AG09319 (cell line): ENCODE measurements around the gene TARBP1.

Source experiments
- DNase-seq: peaks from one replicate; pipeline ENCODE4 v3.0.0-alpha.2; 2010; ENCODE audit warnings: low read depth; ENCODE audit errors: extremely low read depth
- TF ChIP-seq, protein P1 (sequence below): IDR thresholded peaks from 2 replicates; pipeline ENCODE4 v1.5.1; 2011; ENCODE audit warnings: low read depth, mild to moderate bottlenecking, inconsistent platforms, low read length, moderate library complexity

Gene TARBP1

DNA sequence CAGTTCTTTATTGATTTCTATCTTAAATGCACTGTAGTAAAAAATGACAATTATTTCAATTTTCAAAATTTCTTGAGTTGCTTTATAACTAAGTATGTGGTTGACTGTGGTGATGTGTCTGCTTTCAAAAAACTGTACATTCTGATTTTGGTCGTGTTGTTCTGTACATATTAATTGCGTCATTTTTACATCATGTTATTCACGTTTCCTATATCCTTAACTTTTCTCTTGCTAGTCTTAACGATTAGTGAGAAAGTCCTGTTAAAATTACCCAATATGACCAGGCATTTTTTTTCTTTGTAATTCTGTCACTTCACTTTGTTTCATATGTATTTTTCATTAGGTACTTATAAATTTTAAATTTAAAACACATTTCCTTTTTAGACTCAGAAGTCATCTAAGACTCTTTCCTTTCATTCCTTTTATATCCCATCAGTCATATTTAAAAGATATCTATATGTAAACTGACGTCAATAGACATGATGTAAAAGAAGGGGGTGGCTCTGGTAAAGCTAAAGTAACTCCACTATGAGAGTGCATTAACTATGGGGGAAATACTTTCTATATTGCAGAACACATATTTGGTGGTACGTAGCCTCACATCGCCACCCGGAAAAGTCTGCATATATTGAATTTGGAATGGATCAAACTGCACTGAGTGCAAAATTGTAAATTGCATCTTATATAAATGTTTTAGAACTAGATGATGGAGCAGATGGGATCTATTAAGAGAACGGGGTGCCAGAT lies 106.8 kb downstream of the TARBP1 start:
- TF ChIP-seq, protein P1, sequence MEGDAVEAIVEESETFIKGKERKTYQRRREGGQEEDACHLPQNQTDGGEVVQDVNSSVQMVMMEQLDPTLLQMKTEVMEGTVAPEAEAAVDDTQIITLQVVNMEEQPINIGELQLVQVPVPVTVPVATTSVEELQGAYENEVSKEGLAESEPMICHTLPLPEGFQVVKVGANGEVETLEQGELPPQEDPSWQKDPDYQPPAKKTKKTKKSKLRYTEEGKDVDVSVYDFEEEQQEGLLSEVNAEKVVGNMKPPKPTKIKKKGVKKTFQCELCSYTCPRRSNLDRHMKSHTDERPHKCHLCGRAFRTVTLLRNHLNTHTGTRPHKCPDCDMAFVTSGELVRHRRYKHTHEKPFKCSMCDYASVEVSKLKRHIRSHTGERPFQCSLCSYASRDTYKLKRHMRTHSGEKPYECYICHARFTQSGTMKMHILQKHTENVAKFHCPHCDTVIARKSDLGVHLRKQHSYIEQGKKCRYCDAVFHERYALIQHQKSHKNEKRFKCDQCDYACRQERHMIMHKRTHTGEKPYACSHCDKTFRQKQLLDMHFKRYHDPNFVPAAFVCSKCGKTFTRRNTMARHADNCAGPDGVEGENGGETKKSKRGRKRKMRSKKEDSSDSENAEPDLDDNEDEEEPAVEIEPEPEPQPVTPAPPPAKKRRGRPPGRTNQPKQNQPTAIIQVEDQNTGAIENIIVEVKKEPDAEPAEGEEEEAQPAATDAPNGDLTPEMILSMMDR = no peak
- DNase-seq = no peak

DNA sequence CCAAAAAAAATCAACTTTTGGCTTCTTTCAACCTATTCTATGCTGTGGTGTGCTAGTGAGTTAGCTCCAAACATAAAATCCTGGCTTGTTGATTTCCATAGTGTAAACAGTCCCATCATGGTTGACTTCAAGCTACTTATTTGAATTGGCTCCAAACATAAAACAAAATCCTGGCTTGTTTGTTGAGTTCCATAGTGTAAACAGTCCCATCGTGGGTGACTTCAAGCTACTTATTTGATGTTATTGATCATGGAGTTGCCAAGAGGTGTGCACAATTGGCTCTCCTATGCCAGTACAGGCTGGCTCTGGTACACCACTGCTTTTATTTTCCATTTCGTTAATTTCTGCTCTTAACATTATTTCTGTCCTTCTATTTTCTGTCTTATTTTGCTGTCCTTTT lies 107.6 kb downstream of the TARBP1 start:
- TF ChIP-seq, protein P1 = no peak
- DNase-seq = no peak

DNA sequence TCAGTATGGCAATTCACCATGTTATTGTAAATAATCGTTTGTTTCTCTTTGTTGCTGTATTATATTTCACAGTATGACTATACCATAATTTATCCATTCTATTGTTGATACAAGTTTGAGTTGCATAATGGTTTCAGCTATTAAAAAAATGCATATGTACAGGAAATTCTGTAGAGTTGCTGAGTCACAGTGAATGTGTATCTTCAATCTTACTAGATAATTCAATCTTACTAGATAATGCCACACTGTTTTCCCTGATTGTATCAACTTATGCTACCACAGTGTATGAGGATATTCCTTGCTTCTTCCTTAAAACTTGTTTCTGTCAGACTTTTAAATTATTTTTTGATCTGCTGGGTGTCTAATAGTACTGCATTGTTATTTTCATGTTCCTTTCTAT lies 109.2 kb downstream of the TARBP1 start:
- no peak for DNase-seq
- TF ChIP-seq, protein P1 = no peak

DNA sequence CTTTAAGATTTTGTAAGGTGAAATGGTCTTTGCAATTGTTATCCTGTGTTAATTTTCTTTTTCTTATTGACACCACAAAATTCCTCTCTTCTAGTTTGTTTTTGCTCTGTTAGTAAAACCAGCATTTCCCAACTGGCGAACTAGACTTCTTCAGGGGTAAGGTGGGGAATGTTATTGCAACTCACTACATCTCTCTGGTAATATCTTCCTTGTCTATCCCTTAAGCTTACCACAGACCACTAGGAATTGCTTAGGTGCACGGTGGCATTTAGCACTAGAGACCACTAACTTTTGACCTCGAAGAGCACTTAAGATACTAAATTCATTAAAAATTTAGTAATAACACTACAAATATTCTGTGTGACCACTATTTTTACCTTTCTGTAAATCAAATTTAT lies 109.9 kb downstream of the TARBP1 start:
- DNase-seq = no peak
- TF ChIP-seq, protein P1 = no peak

DNA sequence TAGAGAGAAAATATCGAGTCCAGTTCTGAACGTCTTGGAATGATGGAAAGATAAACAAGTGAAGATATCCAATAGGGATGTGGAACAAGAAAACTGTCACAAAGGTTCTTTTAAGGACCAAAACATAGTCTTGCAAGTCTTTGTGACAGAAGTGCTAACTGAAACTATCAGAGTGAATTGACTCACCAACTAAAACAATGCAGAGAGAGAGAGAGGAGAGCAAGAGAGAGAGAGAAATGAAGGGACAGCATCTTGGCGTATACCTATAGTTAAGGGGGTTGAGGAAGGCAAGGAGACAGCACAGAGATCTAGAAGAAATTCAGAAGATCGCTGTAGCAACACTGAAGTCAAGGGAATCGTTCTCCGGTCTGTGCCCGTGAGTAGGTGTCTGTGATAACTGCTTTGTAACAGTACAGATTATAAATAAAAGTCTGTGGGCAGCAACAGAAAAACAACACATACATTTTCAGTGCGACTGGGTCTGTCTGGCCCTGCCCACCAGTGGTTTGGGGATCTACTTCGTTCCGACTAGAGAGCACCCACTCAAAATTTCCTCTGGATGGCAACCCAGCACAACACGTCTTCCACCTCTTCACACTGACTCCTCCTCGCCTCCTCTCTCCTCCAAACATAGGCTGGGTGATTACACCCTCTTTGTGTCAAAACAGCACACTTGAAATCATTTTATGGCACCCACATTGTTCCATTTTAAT lies 110.5 kb downstream of the TARBP1 start:
- TF ChIP-seq, protein P1 = no peak
- no peak for DNase-seq

DNA sequence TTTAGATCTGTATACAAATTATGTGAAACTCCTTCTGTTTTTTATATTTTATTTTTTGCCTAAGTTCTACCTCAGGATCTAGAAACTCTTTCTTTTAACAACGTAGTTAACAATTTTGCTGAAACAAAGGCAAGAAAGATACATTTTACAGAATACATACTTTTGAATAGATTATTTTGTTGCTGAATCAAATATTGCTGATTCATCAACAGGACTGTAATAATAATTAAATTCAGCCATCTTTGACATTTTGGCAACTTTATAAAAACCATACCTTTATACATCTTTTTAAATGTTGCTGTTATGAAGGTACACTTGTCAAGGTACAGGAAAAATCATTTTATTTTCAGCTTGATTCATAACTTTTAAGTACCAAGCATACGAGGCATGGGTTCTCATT lies 116.4 kb downstream of the TARBP1 start:
- TF ChIP-seq, protein P1 = no peak
- no peak for DNase-seq

DNA sequence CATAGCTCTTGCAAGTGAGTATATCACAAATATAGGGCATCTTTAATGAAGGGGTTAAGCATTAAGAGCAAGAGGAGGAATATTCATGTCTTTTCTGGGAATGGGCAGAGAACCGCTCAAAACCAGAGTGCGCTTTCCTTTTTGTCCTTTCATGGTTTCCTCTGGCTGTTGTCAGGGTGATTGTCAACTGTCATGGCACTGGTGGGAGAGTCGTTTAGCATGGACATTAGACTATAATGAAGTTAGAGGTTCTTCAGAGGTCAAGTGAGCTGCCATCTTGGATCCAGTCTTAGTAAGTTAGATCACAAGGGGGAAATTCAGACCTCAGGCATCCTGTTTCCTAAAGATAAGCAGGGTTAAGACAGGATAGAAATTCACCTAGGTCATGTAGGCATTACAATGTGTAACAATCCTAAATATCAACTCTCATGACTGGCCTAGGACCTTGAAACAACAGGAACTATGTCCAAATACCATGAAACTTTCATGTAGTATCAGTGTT lies 117.8 kb downstream of the TARBP1 start:
- TF ChIP-seq, protein P1 = no peak
- DNase-seq = no peak
